Caco-2 (cell line): ENCODE measurements around the gene TBKBP1. TPM values are rescaled to one million over a fixed set of nuclear protein-coding genes. Genes with fewer than 3 reads are reported as not detected.
A peak's percentile ranks its signal among the peaks of the same experiment; 100 is the strongest.

ENCODE experiments used
- BruUV-seq: library from RNA; stranded (reverse); fragments of 400-500 nt; replicated peaks from 2 replicates; lab custom pipeline; 2021; lab: Mats Ljungman, UMichigan
- CTCF ChIA-PET: fragments of 300-600 bp; sonication (Branson Sonifier 250); formaldehyde crosslinking; loops from one replicate; lab custom pipeline; 2022; ENCODE audit warnings: antibody characterized with exemption; lab: Charles Lee
- POLR2A ChIA-PET: fragments of 300-600 bp; sonication (Branson Sonifier 250); formaldehyde crosslinking; loops from one replicate; lab custom pipeline; 2022; ENCODE audit warnings: antibody characterized with exemption; lab: Charles Lee
- DNase-seq, 2 experiments: peaks; one replicate each; pipeline versions ENCODE4 v3.0.0 to v3.0.0-alpha.2; 2020 to 2022
- H3K27me3 ChIP-seq: replicated peaks from 2 replicates; pipeline ENCODE4 v1.6.0; 2011; ENCODE audit warnings: low read length; ENCODE audit not compliant: control insufficient read depth, insufficient read depth
- H3K36me3 ChIP-seq: 2 replicates; pipeline ENCODE4 v1.5.1; 2011; ENCODE audit warnings: low read length; ENCODE audit not compliant: control insufficient read depth, insufficient read depth
- H3K4me1 ChIP-seq: fragments of 250-450 bp; sonication (Bioruptor Pico); 2 replicates; pipeline ENCODE4 v1.5.1; 2020; ENCODE audit warnings: mild to moderate bottlenecking
- H3K4me3 ChIP-seq: 2 replicates; pipeline ENCODE4 v1.5.1; 2011; ENCODE audit warnings: low read depth, mild to moderate bottlenecking, control low read depth, low read length
- H3K9me3 ChIP-seq: fragments of 250-450 bp; sonication (Bioruptor Pico); 2 replicates; pipeline ENCODE4 v1.5.1; 2020; ENCODE audit warnings: mild to moderate bottlenecking, moderate library complexity
- H3K27ac Mint-ChIP-seq: one replicate; pipeline ENCODE4 v1.8.0; 2022; ENCODE audit warnings: mixed read lengths; ENCODE audit not compliant: unreplicated experiment
- H3K27me3 Mint-ChIP-seq: one replicate; pipeline ENCODE4 v1.8.0; 2022; ENCODE audit warnings: mixed read lengths; ENCODE audit not compliant: insufficient read depth, unreplicated experiment
- H3K36me3 Mint-ChIP-seq: one replicate; pipeline ENCODE4 v1.8.0; 2022; ENCODE audit warnings: mild to moderate bottlenecking, mixed read lengths; ENCODE audit not compliant: insufficient read depth, unreplicated experiment
- H3K4me1 Mint-ChIP-seq: one replicate; pipeline ENCODE4 v1.8.0; 2022; ENCODE audit warnings: low read depth, mixed read lengths; ENCODE audit not compliant: unreplicated experiment
- H3K4me3 Mint-ChIP-seq: one replicate; pipeline ENCODE4 v1.8.0; 2022; ENCODE audit warnings: mild to moderate bottlenecking, moderate library complexity, mixed read lengths; ENCODE audit not compliant: unreplicated experiment
- H3K9me3 Mint-ChIP-seq: one replicate; pipeline ENCODE4 v1.8.0; 2022; ENCODE audit warnings: mixed read lengths; ENCODE audit not compliant: unreplicated experiment
- intact Hi-C: fragments of 100-400 bp; cut with micrococcal nuclease; formaldehyde crosslinking; loops from one replicate; pipeline ENCODE4 v1.10.0; 2022; ENCODE audit not compliant: unreplicated experiment
- total RNA-seq: library from RNA; stranded (reverse); gene quantifications from 2 replicates; pipeline ENCODE4 v1.2.3, GENCODE V29; 2022
- TF ChIP-seq, protein P1 (sequence below), 2 experiments: fragments of 200-600 bp in 1 of 2; IDR thresholded peaks; 1 replicate in 1 of 2; 2 replicates in 1 of 2; pipeline versions ENCODE4 v1.5.1 to v1.8.0; 2011 to 2022; ENCODE audit warnings: antibody characterized with exemption in 1 of 2, control low read depth in 1 of 2, inconsistent platforms in 1 of 2, low read depth in 1 of 2, low read length in 1 of 2, mild to moderate bottlenecking in 1 of 2, moderate library complexity in 1 of 2; ENCODE audit not compliant: insufficient read depth in 1 of 2, severe bottlenecking in 1 of 2, unreplicated experiment in 1 of 2

TBKBP1 gene
- total RNA-seq, 1 experiment from 2014 or later, result 27.4 TPM

DNA sequence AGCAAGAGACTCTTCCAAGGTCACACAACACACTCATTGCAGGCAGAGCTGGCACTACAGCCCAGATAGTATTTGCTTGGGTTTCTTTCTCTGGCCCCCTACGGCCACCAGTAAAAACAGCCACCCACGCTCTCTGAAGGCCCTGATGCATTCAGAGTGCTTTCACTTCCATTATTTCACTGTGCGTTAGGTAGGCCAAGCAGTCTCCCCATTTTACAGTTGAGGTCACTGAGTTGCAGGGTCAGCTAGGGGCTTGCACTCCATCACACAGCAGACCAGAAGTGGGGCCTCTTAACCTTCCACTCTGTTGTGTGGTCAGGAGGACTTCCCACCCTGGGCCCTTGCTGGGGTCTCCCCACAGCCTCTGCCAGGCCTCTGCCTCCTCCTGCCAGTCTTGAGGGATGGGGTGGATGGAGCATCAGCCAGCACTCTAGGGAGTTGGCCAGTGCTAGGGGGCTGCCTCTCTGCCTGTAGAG lies 41.6 kb downstream of the TBKBP1 start:
- Histone ChIP-seq H3K36me3 (no peaks in the 10 kb centered on the region), H3K9me3 (no peaks in the 10 kb centered on the region), H3K27me3 (peaks cover 18% of the 10 kb centered on the region), H3K4me3 (no peak overlapping the region), H3K4me1 (peaks cover 9% of the 10 kb centered on the region)
- no peaks in the 10 kb centered on the region for H3K9me3 Mint-ChIP-seq
- no peak overlapping the region for H3K27ac Mint-ChIP-seq
- peaks cover 7% of the 10 kb centered on the region for H3K4me1 Mint-ChIP-seq
- peak in 1 of 2 experiments; percentile 32 for DNase-seq
- CTCF ChIA-PET, result no interaction called here
- no peaks in the 10 kb centered on the region for H3K36me3 Mint-ChIP-seq
- intact Hi-C loops, result no loop called here
- H3K4me3 Mint-ChIP-seq, result no peak overlapping the region
- no TSS peak for BruUV-seq
- POLR2A ChIA-PET, result no interaction called here
- TF ChIP-seq, protein P1, sequence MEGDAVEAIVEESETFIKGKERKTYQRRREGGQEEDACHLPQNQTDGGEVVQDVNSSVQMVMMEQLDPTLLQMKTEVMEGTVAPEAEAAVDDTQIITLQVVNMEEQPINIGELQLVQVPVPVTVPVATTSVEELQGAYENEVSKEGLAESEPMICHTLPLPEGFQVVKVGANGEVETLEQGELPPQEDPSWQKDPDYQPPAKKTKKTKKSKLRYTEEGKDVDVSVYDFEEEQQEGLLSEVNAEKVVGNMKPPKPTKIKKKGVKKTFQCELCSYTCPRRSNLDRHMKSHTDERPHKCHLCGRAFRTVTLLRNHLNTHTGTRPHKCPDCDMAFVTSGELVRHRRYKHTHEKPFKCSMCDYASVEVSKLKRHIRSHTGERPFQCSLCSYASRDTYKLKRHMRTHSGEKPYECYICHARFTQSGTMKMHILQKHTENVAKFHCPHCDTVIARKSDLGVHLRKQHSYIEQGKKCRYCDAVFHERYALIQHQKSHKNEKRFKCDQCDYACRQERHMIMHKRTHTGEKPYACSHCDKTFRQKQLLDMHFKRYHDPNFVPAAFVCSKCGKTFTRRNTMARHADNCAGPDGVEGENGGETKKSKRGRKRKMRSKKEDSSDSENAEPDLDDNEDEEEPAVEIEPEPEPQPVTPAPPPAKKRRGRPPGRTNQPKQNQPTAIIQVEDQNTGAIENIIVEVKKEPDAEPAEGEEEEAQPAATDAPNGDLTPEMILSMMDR (IDR thresholded peaks at IDR 0.05; ENCODE audit: insufficient read depth in 1 of 2, low read depth in 1 of 2, low read length in 1 of 2, severe bottlenecking in 1 of 2, unreplicated experiment in 1 of 2), result no peak
- peaks cover 39% of the 10 kb centered on the region for H3K27me3 Mint-ChIP-seq

DNA sequence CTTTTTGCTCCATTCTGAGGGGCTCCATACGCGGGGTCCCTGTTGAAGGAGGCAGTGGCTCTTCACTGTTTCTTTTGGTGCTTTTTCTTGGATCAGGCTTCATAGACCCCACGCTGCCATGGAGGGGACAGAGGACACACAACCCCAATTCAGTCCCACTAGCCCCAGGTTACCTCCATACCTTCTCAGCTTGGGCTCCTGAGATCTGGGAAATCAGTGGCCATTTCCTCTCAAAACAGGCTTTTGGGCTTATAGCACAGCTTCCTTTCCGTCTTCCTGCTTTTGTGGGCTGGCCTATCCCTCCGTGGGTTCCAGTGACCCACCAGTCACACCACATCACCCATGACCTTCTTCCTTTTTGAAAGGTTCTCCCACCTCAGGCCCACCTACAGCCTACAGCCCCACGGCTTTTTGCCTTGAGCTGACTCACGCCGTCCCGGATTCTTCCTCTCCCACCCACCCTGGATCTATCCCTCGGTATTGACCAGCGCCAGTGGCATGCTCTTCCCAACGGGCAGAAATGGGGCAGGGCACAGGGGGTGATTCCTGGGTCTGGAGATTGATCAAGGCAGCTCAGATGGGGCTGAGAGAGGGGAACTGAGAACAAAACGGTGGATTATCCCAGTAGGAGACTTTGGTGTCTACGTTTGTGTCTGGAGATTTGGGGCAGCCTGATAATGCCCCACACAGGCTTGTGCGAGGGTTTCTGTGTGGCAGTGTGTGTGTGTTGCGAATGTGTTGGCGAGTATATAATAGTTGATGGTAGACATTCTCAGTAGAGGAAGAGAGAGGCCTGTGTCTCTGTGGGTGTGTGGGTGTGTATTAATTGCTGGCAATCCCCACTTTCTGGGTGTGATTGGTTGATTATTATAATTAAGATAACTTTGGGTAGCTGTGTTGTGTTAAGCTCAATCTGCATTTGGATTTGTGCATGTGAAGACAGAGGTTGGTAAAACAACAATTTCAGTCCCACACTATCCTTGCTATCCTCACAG lies 42.8 kb downstream of the TBKBP1 start:
- no TSS peak for BruUV-seq
- peak in 1 of 2 experiments; percentile 34 for DNase-seq
- Histone ChIP-seq H3K9me3 (no peaks in the 10 kb centered on the region), H3K27me3 (peaks cover 16% of the 10 kb centered on the region), H3K4me1 (peaks cover 9% of the 10 kb centered on the region), H3K36me3 (no peaks in the 10 kb centered on the region), H3K4me3 (no peak overlapping the region)
- TF ChIP-seq, protein P1 (IDR thresholded peaks at IDR 0.05; ENCODE audit: insufficient read depth in 1 of 2, low read depth in 1 of 2, low read length in 1 of 2, severe bottlenecking in 1 of 2, unreplicated experiment in 1 of 2), result no peak
- Mint-ChIP-seq H3K36me3 (no peaks in the 10 kb centered on the region), H3K27ac (no peak overlapping the region), H3K4me3 (no peak overlapping the region), H3K27me3 (peaks cover 38% of the 10 kb centered on the region), H3K4me1 (peaks cover 7% of the 10 kb centered on the region), H3K9me3 (no peaks in the 10 kb centered on the region)
- ChIA-PET CTCF (no interaction called here), POLR2A (no interaction called here)
- intact Hi-C loops, result no loop called here

DNA sequence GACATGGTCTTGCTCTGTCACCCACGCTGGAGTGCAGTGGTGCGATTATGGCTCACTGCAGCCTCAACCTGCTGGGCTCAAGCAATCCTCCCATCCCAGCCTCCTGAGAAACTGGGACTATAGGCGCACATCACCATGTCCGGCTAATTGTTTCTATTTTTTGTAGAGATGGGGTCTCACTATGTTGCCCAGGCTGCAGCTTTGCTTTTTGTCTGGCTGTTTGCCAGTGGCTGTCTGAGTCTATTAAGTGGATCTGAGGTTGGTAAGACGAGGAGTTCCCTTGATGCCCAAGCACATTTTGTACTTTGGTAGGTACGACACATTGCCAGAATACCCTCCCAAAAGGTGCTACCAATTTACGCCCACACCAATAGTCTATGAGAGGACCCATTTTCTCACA lies 44.2 kb downstream of the TBKBP1 start:
- no peak overlapping the region for H3K4me3 ChIP-seq
- Mint-ChIP-seq H3K27me3 (peaks cover 31% of the 10 kb centered on the region), H3K36me3 (no peaks in the 10 kb centered on the region), H3K27ac (no peak overlapping the region), H3K9me3 (no peaks in the 10 kb centered on the region), H3K4me3 (no peak overlapping the region), H3K4me1 (no peaks in the 10 kb centered on the region)
- peaks cover 8% of the 10 kb centered on the region for H3K4me1 ChIP-seq
- intact Hi-C loops, result no loop called here
- POLR2A ChIA-PET, result no interaction called here
- H3K9me3 ChIP-seq, result 0 out of 2 replicates have a peak, but pooled peaks cover 2% of the 10 kb centered on the region
- TF ChIP-seq, protein P1 (IDR thresholded peaks at IDR 0.05; ENCODE audit: insufficient read depth in 1 of 2, low read depth in 1 of 2, low read length in 1 of 2, severe bottlenecking in 1 of 2, unreplicated experiment in 1 of 2), result no peak
- peaks cover 13% of the 10 kb centered on the region for H3K27me3 ChIP-seq
- CTCF ChIA-PET, result interaction anchor here (0.7 kb wide), 1 partner anchor 89 kb away, joined by 3 read pairs; no protein-coding TSS in a partner anchor
- no TSS peak for BruUV-seq
- H3K36me3 ChIP-seq, result no peaks in the 10 kb centered on the region
- DNase-seq, result no peak
